ENCODE results near the gene TAF1D.
"Not testable (repeated sequence)": the region's sequence is repeated elsewhere in the genome, so short reads cannot be mapped to it uniquely, and the experiment has no call there.

TAF1D gene

DNA sequence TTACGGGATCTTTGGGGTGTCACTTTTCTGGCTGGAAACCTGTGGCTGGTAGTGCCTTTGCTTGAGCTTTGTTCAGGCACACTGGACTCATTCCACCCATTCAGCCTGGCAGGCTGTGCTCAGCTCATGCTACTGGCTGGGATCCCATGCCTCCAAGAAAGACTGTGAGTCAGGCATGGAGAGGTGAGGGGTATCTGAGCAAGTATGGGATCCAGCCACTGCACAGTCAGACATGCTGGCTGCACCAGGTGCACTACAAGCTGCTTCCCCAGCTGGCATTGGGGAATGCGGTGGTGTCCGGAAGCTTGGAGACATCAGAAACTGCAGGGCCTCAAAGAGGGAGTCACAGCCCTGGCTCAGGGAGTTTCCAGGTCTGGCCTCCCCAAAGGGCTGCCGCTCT, 30.8 kb upstream of the TAF1D start:
- H3K27me3 ChIP-seq (ENCODE audit: control insufficient read depth in 5 of 5, insufficient read depth in 4 of 5, low read length in 5 of 5) = no peaks in the 10 kb centered on the region
- no peaks in the 10 kb centered on the region for H3K36me3 ChIP-seq (ENCODE audit: control insufficient read depth in 5 of 5, insufficient read depth in 5 of 5, low read length in 5 of 5)
- no peaks in the 10 kb centered on the region for H3K4me1 ChIP-seq (ENCODE audit: control insufficient read depth in 5 of 5, insufficient read depth in 5 of 5, low read length in 5 of 5)
- H3K4me3 ChIP-seq (ENCODE audit: low read depth in 1 of 5, low read length in 5 of 5) = no peak overlapping the region
- H3K27ac ChIP-seq (ENCODE audit: low read depth, low read length) = no peak overlapping the region
- H3K9ac ChIP-seq (ENCODE audit: low read length in 5 of 5) = no peak overlapping the region
- no peaks in the 10 kb centered on the region for H3K9me3 ChIP-seq (ENCODE audit: control insufficient read depth in 5 of 5, low read length in 5 of 5)

- H3K4me3 ChIP-seq (ENCODE audit: low read depth in 1 of 5, low read length in 5 of 5) = no peak overlapping the region
- H3K27ac ChIP-seq (ENCODE audit: low read depth, low read length) = no peak overlapping the region
- H3K9ac ChIP-seq (ENCODE audit: low read length in 5 of 5) = no peak overlapping the region
- no peaks in the 10 kb centered on the region for H3K9me3 ChIP-seq (ENCODE audit: control insufficient read depth in 5 of 5, low read length in 5 of 5)
- H3K27me3 ChIP-seq (ENCODE audit: control insufficient read depth in 5 of 5, insufficient read depth in 4 of 5, low read length in 5 of 5) = no peaks in the 10 kb centered on the region
- peaks cover 0 to 3% (median 0%) of the 10 kb centered on the region in 5 donors for H3K36me3 ChIP-seq (ENCODE audit: control insufficient read depth in 5 of 5, insufficient read depth in 5 of 5, low read length in 5 of 5)
- no peaks in the 10 kb centered on the region for H3K4me1 ChIP-seq (ENCODE audit: control insufficient read depth in 5 of 5, insufficient read depth in 5 of 5, low read length in 5 of 5)
These were observed 28.9 kb upstream of the TAF1D start for GRCh38 chr11:93770160-93770559.

DNA sequence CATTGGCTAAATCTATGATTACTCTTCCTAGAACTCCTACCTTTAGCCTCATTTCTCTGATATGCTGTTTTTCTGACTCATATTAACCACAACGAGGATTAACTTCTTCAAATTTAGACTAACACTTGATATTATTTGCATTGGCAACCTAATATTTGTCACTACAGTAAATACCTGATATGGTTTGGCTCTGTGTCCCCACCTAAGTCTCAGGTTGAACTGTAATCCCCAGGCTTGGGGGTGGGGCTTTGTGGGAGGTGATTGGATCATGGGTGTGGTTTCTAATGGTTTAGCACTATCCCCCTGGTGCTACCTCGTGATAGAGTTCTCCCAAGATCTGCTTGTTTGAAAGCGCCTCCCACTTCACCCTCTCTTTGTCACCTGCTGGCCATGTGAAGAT, 25.7 kb upstream of the TAF1D start:
- H3K9me3 ChIP-seq (ENCODE audit: control insufficient read depth in 5 of 5, low read length in 5 of 5) = no peaks in the 10 kb centered on the region
- no peak overlapping the region for H3K4me3 ChIP-seq (ENCODE audit: low read depth in 1 of 5, low read length in 5 of 5)
- peaks cover 7 to 30% (median 13%) of the 10 kb centered on the region in 5 donors for H3K36me3 ChIP-seq (ENCODE audit: control insufficient read depth in 5 of 5, insufficient read depth in 5 of 5, low read length in 5 of 5)
- no peak overlapping the region for H3K27ac ChIP-seq (ENCODE audit: low read depth, low read length)
- H3K9ac ChIP-seq (ENCODE audit: low read length in 5 of 5) = no peak overlapping the region
- H3K4me1 ChIP-seq (ENCODE audit: control insufficient read depth in 5 of 5, insufficient read depth in 5 of 5, low read length in 5 of 5) = no peaks in the 10 kb centered on the region
- H3K27me3 ChIP-seq (ENCODE audit: control insufficient read depth in 5 of 5, insufficient read depth in 4 of 5, low read length in 5 of 5) = no peaks in the 10 kb centered on the region

DNA sequence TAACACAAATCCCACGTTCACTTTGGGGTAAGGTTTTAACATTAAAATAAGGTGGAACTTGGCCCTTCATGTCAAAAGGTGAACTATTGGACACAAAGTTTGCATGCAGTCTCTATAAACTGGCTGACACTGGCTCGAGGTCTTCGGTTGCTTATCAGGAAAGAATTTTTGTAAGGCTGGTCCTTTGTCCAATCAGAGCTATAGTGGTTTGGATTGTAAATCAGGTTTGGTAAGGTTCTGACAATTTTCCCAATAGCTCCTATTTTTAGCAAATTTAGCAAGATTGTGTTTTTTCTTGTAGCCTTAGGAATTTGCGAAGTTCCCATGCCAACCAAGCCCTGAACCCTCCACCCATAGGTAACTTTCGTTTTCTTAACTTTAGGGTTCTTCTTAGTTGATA, 25.2 kb upstream of the TAF1D start:
- Histone ChIP-seq H3K9me3 (ENCODE audit: control insufficient read depth in 5 of 5, low read length in 5 of 5) (no peaks in the 10 kb centered on the region), H3K9ac (ENCODE audit: low read length in 5 of 5) (no peak overlapping the region), H3K4me3 (ENCODE audit: low read depth in 1 of 5, low read length in 5 of 5) (no peak overlapping the region), H3K4me1 (ENCODE audit: control insufficient read depth in 5 of 5, insufficient read depth in 5 of 5, low read length in 5 of 5) (no peaks in the 10 kb centered on the region), H3K27me3 (ENCODE audit: control insufficient read depth in 5 of 5, insufficient read depth in 4 of 5, low read length in 5 of 5) (no peaks in the 10 kb centered on the region), H3K36me3 (ENCODE audit: control insufficient read depth in 5 of 5, insufficient read depth in 5 of 5, low read length in 5 of 5) (peaks cover 8 to 33% (median 19%) of the 10 kb centered on the region in 5 donors), H3K27ac (ENCODE audit: low read depth, low read length) (no peak overlapping the region)

DNA sequence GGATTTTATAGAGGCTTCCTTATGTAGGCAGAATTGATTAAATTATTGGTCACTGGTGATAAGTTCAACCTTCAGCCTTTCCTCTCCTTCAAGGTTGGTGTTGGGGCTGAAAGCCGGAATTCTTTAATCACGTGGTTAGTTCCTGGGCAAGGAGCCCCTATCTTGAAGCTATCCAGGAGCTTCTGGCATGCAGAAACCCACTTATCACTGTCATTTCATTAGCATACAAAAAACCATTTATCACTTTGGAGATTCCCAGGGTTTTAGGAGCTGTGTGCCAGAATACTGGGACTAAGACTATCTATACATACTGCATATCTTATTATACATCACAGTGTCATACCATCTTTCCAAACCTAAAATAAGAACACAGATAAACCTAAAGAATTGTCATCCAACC, 24.3 kb upstream of the TAF1D start:
- Histone ChIP-seq H3K4me1 (ENCODE audit: control insufficient read depth in 5 of 5, insufficient read depth in 5 of 5, low read length in 5 of 5) (no peaks in the 10 kb centered on the region), H3K36me3 (ENCODE audit: control insufficient read depth in 5 of 5, insufficient read depth in 5 of 5, low read length in 5 of 5) (peaks cover 13 to 43% (median 28%) of the 10 kb centered on the region in 5 donors), H3K27ac (ENCODE audit: low read depth, low read length) (no peak overlapping the region), H3K9me3 (ENCODE audit: control insufficient read depth in 5 of 5, low read length in 5 of 5) (no peaks in the 10 kb centered on the region), H3K27me3 (ENCODE audit: control insufficient read depth in 5 of 5, insufficient read depth in 4 of 5, low read length in 5 of 5) (no peaks in the 10 kb centered on the region), H3K4me3 (ENCODE audit: low read depth in 1 of 5, low read length in 5 of 5) (no peak overlapping the region), H3K9ac (ENCODE audit: low read length in 5 of 5) (no peak overlapping the region)

DNA sequence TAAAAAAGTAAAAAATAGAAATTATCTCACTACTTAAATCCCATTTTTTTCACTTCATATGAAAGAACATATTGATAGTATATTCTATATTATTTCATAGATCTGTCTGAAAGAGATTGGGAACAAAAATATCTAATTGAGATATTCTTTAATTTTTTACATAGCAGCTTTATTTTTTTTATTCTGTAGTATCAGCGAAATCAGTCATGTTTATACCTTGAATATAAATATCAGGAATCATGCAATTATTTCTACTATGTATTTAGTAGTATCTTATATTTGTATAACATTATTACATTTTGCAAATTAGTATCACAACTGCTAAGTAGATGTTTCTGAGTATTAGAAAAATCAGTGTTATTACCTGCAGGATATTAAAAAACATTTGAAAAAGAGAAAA, 20.6 kb upstream of the TAF1D start:
- H3K4me1 ChIP-seq (ENCODE audit: control insufficient read depth in 5 of 5, insufficient read depth in 5 of 5, low read length in 5 of 5) = no peaks in the 10 kb centered on the region
- no peaks in the 10 kb centered on the region for H3K27me3 ChIP-seq (ENCODE audit: control insufficient read depth in 5 of 5, insufficient read depth in 4 of 5, low read length in 5 of 5)
- H3K9ac ChIP-seq (ENCODE audit: low read length in 5 of 5) = no peak overlapping the region
- no peak overlapping the region for H3K27ac ChIP-seq (ENCODE audit: low read depth, low read length)
- H3K9me3 ChIP-seq (ENCODE audit: control insufficient read depth in 5 of 5, low read length in 5 of 5) = no peaks in the 10 kb centered on the region
- no peak overlapping the region for H3K4me3 ChIP-seq (ENCODE audit: low read depth in 1 of 5, low read length in 5 of 5)
- H3K36me3 ChIP-seq (ENCODE audit: control insufficient read depth in 5 of 5, insufficient read depth in 5 of 5, low read length in 5 of 5) = peaks cover 23 to 73% (median 55%) of the 10 kb centered on the region in 5 donors

DNA sequence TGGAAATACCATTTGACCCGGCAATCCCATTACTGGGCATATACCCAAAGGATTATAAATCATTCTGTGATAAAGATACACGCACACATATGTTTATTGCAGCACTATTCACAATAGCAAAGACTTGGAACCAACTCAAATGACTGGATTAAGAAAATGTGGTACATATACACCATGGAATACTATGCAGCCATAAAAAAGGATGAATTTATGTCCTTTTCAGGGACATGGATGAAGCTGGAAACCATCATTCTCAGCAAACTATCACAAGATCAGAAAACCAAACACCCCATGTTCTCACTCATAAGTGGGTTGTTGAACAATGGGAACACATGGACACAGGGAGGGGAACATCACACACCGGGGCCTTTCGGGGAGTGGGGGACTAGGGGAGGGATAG, 17.8 kb upstream of the TAF1D start:
- not testable (repeated sequence) for H3K9ac ChIP-seq (ENCODE audit: low read length in 5 of 5); H3K27ac ChIP-seq (ENCODE audit: low read depth, low read length); H3K4me1 ChIP-seq (ENCODE audit: control insufficient read depth in 5 of 5, insufficient read depth in 5 of 5, low read length in 5 of 5); H3K27me3 ChIP-seq (ENCODE audit: control insufficient read depth in 5 of 5, insufficient read depth in 4 of 5, low read length in 5 of 5); H3K9me3 ChIP-seq (ENCODE audit: control insufficient read depth in 5 of 5, low read length in 5 of 5); H3K4me3 ChIP-seq (ENCODE audit: low read depth in 1 of 5, low read length in 5 of 5)
- H3K36me3 ChIP-seq (ENCODE audit: control insufficient read depth in 5 of 5, insufficient read depth in 5 of 5, low read length in 5 of 5) = peaks cover 31 to 82% (median 70%) of the 10 kb centered on the region in 5 donors

- Histone ChIP-seq H3K4me3 (ENCODE audit: low read depth in 1 of 5, low read length in 5 of 5) (no peak overlapping the region), H3K27ac (ENCODE audit: low read depth, low read length) (no peak overlapping the region), H3K36me3 (ENCODE audit: control insufficient read depth in 5 of 5, insufficient read depth in 5 of 5, low read length in 5 of 5) (peaks cover 38 to 73% (median 64%) of the 10 kb centered on the region in 5 donors), H3K4me1 (ENCODE audit: control insufficient read depth in 5 of 5, insufficient read depth in 5 of 5, low read length in 5 of 5) (no peaks in the 10 kb centered on the region), H3K27me3 (ENCODE audit: control insufficient read depth in 5 of 5, insufficient read depth in 4 of 5, low read length in 5 of 5) (no peaks in the 10 kb centered on the region), H3K9me3 (ENCODE audit: control insufficient read depth in 5 of 5, low read length in 5 of 5) (no peaks in the 10 kb centered on the region), H3K9ac (ENCODE audit: low read length in 5 of 5) (no peak overlapping the region)
These were observed 16.9 kb upstream of the TAF1D start for GRCh38 chr11:93757924-93758865.

DNA sequence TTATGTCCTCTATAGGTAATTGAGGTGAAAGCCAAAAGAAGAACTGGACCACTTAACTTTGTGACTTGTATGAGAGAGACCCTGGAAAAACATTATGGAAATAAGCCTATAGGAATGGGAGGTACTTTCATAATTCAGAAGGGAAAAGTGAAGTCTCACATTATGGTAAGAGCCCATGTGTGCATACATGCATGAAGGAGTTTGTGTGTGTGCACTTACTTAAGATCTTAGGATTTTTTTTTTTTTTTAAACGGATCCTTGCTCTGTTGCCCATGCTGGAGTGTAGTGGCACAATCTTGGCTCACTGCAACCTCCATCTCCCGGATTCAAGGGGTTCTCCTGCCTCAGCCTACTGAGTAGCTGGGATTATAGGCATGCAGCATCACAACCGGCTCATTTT, 16.0 kb upstream of the TAF1D start:
- Histone ChIP-seq H3K27ac (ENCODE audit: low read depth, low read length) (no peak overlapping the region), H3K9ac (ENCODE audit: low read length in 5 of 5) (no peak overlapping the region), H3K9me3 (ENCODE audit: control insufficient read depth in 5 of 5, low read length in 5 of 5) (no peaks in the 10 kb centered on the region), H3K4me3 (ENCODE audit: low read depth in 1 of 5, low read length in 5 of 5) (no peak overlapping the region), H3K27me3 (ENCODE audit: control insufficient read depth in 5 of 5, insufficient read depth in 4 of 5, low read length in 5 of 5) (no peaks in the 10 kb centered on the region), H3K4me1 (ENCODE audit: control insufficient read depth in 5 of 5, insufficient read depth in 5 of 5, low read length in 5 of 5) (no peaks in the 10 kb centered on the region), H3K36me3 (ENCODE audit: control insufficient read depth in 5 of 5, insufficient read depth in 5 of 5, low read length in 5 of 5) (peaks cover 32 to 68% (median 57%) of the 10 kb centered on the region in 5 donors)

GRCh38 chr11:93756748-93757147, 15.5 kb upstream of the TAF1D start:
- Histone ChIP-seq H3K4me3 (ENCODE audit: low read depth in 1 of 5, low read length in 5 of 5) (no peak overlapping the region), H3K9me3 (ENCODE audit: control insufficient read depth in 5 of 5, low read length in 5 of 5) (no peaks in the 10 kb centered on the region), H3K9ac (ENCODE audit: low read length in 5 of 5) (no peak overlapping the region), H3K27ac (ENCODE audit: low read depth, low read length) (no peak overlapping the region), H3K4me1 (ENCODE audit: control insufficient read depth in 5 of 5, insufficient read depth in 5 of 5, low read length in 5 of 5) (no peaks in the 10 kb centered on the region), H3K27me3 (ENCODE audit: control insufficient read depth in 5 of 5, insufficient read depth in 4 of 5, low read length in 5 of 5) (no peaks in the 10 kb centered on the region), H3K36me3 (ENCODE audit: control insufficient read depth in 5 of 5, insufficient read depth in 5 of 5, low read length in 5 of 5) (peaks cover 34 to 63% (median 54%) of the 10 kb centered on the region in 5 donors)

Measured in subcutaneous abdominal adipose tissue (tissue), 5 donors.